GOT3 (cell line): ENCODE results near the gene SDF2L1.
A peak's percentile ranks its signal among the peaks of the same experiment; 100 is the strongest.

Experiments used
- DNase-seq: peaks from one replicate; lab custom pipeline; 2025; ENCODE audit warnings: mixed read lengths; lab: John Stamatoyannopoulos, UW

Gene SDF2L1

GRCh38 chr22:21622011-21622918 is 19.8 kb upstream of the SDF2L1 start:
- no peak for DNase-seq

- DNase-seq = no peak
Measured at GRCh38 chr22:21622919-21623647, 19.0 kb upstream of the SDF2L1 start.

DNA sequence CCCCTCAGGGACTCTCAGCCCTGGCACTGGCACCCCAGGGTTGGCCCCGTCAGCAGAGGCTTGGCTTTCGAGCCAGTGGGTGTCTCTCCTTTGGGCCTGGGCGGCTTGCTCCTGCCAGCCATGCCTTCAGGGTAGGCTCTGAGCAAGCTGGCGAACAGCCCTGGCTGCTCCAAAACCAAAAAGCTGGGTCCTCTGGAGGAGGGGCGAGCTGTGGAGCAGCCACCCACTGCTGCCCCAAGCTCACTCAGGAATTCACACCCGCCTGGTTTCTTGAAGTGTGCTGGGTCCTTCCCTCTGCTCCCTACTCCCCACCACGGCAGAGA is 18.5 kb upstream of the SDF2L1 start:
- DNase-seq = no peak

DNA sequence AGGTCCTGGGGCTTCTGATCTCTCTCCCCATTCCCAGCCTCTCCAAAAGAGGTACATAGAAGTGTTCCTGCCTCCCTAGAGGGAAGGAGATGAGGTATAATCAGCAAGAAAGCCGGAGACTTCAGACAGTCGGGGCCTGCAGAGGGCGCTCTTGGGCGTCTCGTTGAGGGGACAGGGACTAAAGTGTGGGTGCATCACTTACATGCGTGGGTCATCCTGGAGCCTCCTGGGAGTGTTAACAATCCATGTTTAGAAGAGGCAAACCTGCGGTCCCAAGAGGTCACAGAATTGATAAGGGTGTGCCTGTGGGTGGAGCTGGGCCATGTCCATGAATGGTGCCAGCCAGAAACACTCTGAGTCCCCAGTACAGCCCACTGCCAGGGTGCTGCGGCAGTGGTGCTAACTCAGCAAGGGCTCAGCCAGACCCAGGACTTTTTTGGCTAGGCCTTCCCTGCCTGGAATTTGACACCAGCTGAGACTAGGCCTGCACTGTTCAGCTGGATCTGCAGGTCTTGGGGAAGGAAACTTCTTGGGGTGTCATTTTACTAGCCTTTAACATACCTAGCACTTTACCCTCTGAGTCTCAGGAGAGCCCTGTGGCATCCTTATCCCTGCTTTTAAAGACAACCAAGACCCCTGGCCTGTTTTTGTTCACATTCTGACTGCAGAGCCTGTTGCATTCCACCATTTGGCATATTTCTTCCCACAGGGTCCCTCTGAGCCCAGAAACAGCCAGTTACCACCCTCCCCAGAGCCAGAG is 17.8 kb upstream of the SDF2L1 start:
- no peak for DNase-seq

DNA sequence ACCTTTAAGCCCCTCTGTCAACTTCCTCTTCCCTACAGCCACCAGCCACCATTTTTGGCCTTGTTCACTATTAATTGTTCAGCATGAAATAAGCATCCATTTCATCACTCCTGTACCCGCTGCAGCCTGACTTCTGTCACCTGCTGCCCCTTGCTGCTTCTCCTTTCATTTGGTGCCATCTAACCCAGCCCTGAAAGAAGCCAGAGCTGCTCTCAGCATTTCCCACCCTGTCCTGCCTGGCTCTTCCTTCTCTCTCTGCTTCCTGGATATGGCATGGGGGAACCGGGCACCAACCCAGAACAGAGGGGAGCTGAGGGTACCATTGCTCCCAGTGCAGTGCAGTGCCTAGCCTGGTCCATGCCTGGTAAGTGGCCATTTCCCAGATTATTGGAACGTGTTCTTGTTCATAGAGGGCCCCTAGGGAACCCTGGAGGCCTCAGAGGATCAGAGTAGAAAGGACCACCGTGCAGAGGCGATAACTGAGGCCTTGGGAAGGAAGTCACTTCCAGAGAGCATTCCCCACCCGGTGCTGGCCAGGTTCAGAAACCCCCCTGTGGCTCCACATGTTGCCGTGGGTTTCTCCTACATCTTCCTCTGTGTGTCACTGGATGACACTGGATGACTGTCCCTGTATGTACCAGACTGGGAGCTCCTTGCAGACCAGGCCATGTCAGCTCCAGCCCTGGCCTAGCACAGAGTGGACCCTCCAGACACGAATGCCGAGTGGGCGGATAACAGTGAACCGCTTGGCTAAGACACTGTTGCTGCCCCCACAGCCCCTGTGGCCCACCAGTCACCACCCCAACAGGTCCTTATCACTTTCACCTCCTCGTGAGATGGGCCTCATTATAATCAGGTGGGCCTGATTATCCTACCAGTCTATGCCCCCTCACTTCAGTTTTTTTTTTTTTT is 17.0 kb upstream of the SDF2L1 start:
- DNase-seq = no peak

DNA sequence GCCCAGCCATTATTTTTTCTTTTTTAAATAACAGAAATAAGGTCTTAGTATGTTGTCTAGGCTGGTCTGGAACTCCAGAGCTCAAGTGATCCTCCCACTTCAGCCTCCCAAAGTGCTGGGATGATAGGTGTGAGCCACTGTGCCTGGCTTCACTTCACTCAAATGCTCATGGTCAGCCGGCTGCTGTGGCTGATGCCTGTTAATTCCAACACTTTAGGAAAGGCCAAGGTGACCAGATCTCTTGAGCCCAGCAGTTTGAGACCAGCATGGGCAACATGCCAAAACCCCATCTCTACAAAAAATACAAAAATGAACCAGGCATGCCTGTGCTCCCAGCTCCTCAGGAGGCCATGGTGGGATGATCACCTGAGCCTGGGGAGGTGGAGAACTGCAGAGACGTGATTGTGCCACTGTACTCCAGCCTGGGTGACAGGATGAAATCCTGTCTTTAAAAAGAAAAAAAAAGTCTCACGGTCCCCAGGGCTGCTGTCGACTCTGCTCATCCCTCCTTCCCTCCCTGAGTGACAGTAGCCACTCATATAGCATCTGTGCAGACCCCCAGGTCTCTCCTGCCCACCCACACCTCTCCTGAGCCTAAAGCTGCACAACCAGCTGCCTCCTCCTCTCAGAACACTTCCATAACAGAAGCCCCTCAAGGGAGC is 15.9 kb upstream of the SDF2L1 start:
- no peak for DNase-seq

GRCh38 chr22:21626735-21627469 is 15.2 kb upstream of the SDF2L1 start:
- DNase-seq = no peak

GRCh38 chr22:21628386-21629254 is 13.5 kb upstream of the SDF2L1 start:
- DNase-seq = no peak

GRCh38 chr22:21629255-21630149 is 12.6 kb upstream of the SDF2L1 start, which contains the start of gene YDJC:
Gene YDJC (minus strand): TSS chr22:21630022. CDS start chr22:21630014, 8 bp downstream.
- peak; percentile 74 for DNase-seq

DNA sequence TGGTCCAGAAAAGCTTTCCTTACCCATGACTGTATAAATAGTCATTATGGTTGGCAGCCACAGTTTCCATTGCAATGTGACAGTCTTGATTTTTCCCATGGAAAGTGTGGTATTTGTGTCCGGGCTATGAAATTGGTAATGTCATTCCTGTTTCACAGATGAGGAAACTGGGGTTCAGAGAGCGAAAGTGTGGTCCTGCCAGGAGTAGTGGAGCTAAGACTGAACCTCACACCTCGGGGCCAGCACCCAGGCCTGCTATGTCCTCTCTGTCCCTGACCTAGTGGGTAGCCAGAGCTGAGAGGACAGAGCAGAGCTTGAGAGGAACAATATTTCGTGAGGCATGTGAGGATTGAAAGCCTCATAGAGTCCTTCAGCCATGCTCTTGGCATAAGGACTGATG is 11.1 kb upstream of the SDF2L1 start:
- no peak for DNase-seq

GRCh38 chr22:21632237-21632895 is 9.7 kb upstream of the SDF2L1 start, which contains the start of gene CCDC116:
Gene CCDC116 (plus strand): TSS chr22:21632760. CDS start chr22:21633182, 422 bp downstream.
- no peak for DNase-seq

DNA sequence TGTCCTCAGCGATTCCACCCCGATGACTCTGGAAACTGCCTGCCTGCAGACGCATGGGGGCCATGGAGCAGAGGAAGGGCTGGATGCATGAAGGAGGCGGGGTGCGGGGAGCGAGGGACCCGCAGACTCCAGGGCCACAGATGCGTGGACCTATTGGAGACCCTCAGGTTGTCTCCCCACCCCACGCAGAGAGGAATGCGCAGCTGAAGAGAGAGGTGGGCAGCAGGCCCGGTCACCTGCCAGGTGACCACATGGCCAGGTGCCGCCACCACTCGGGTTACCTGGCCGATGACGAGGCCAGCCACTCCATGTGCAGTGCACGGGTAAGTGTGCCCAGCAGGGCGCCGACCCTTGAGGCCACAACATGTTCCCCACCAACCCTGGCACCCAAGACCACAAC is 9.2 kb upstream of the SDF2L1 start:
- no peak for DNase-seq

DNA sequence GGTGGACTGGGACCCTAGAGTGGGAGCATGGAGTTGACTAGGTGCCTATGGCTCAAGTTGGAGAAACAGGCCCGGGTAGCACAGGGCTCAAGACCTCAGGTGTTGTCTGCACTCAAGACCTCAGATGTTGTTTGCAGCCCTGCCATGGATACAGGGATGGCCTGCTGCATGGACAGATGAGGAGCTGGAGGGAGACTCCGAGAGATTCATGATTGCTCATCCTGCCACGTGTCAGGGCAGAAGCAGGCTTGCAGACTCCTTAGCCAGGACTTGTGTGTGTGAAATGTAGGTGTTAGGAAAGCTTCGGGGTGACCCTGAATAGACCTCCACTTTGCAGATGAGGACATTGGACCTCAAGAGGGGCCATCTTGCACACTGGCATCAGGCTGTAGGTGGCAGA is 8.6 kb upstream of the SDF2L1 start:
- no peak for DNase-seq

GRCh38 chr22:21634081-21634480 is 8.0 kb upstream of the SDF2L1 start:
- DNase-seq = no peak

- DNase-seq = no peak
Measured at GRCh38 chr22:21634844-21635243, 7.3 kb upstream of the SDF2L1 start.

- no peak for DNase-seq
Measured at GRCh38 chr22:21635771-21636510, 6.2 kb upstream of the SDF2L1 start.
